GM12891 (cell line): Measurements from ENCODE around the gene PPP6R3.

Source experiments
- POLR2A ChIP-seq: IDR thresholded peaks from 2 replicates; pipeline ENCODE4 v1.6.1; 2011; ENCODE audit warnings: low read depth, low read length, control low read depth
- POLR2AphosphoS5 ChIP-seq: IDR thresholded peaks from 2 replicates; pipeline ENCODE4 v1.6.1; 2011; ENCODE audit warnings: low read depth, low read length, control low read depth
- TAF1 ChIP-seq: IDR thresholded peaks from 2 replicates; pipeline ENCODE4 v1.6.1; 2011; ENCODE audit warnings: low read depth, low read length, control low read depth

DNA sequence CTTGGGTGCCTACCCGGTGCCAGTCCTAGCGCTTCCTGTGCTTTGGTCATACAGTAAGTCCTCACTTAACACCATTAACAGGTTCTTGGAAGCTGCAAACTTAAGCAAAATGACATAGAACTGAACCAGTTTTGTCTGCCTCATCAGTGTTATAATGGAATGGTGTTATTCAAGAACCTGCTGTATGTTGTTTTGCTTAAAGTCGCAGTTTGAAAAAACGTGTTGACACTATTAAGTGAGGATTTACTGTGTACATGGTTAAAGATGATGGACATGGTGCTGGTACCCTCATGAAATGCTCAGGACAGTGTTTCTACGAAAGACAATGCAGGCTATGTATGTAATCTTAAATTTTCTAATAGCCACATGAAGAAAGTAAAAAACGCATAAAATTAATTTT, 41.3 kb downstream of the PPP6R3 start:
- no peak for TF ChIP-seq POLR2A
- TF ChIP-seq POLR2AphosphoS5, result no peak
- TF ChIP-seq TAF1, result no peak
